GM10266 (cell line): ENCODE data around the gene FGD3.

ENCODE experiments used
- DNase-seq: peaks from one replicate; pipeline ENCODE4 v3.0.0; 2012; ENCODE audit errors: extremely low spot score
- CTCF ChIP-seq: IDR thresholded peaks from 2 replicates; pipeline ENCODE4 v1.5.1; 2012; ENCODE audit warnings: mild to moderate bottlenecking, low read depth; ENCODE audit not compliant: control insufficient read depth, insufficient read depth; ENCODE audit errors: missing control alignments

FGD3 gene

DNA sequence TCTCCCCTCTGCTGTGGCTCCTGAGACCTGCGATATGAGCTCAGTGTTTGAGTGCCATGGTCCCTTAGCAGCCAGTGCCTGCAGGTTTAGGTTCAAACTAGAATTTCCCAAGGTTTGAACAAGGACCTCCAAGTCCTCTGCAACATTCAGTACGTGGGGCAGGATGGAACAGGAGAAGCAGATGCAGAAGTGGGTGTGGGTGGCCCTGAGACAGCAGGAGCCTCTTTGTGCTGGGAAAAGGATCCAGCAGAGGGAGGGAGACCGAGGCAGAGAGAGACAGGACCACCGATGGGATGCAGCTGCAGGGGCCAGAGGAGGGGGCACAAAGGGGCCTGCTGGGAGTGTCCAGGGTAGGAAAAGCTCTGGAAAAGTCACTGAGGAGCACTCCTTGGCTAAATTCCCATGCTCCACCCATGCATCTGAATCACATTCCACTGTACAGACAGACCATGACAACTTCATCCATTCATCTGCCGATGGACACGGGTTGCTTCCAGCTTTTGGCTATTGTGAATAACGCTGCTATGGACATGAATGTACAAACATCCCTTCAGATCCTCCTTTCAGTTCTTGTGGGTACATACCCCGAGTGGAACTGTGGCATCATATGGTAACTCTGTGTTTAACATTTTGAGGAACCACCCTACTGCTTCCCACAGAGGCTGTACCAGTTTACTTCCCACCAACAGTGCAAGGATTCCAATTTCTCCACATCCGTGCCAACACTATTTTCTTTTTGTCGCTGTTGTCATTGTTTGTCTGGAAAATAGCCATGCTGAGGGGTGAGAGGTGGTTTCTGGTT, 84.5 kb downstream of the FGD3 start:
- TF ChIP-seq CTCF, result no peak
- DNase-seq, result no peak

GRCh38 chr9:93032545-93032944, 85.2 kb downstream of the FGD3 start:
- no peak for TF ChIP-seq CTCF

DNA sequence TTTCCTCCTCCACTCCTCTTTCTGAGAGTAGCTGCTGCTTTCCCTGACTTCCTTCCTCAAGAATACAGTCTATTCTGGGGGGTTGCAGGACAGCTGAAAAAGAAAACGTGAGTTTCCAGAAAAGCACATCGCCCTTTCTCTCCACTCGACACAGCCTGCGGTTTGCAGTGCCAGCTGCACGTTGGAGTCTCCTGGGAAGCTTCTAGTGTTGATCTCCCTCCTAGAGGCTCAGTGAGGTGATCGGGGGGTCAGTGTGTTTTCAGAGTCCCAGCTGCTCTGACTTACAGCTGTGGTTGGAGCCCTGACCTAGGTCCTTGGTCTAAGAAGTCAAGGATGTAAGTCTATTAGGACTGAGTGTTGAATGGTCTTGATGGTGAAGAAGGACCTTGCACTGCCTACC, 86.2 kb downstream of the FGD3 start:
- no peak for DNase-seq
- TF ChIP-seq CTCF, result no peak

More at GRCh38 chr9:93032545-93032944, 85.2 kb downstream of the FGD3 start:
- no peak for DNase-seq

DNA sequence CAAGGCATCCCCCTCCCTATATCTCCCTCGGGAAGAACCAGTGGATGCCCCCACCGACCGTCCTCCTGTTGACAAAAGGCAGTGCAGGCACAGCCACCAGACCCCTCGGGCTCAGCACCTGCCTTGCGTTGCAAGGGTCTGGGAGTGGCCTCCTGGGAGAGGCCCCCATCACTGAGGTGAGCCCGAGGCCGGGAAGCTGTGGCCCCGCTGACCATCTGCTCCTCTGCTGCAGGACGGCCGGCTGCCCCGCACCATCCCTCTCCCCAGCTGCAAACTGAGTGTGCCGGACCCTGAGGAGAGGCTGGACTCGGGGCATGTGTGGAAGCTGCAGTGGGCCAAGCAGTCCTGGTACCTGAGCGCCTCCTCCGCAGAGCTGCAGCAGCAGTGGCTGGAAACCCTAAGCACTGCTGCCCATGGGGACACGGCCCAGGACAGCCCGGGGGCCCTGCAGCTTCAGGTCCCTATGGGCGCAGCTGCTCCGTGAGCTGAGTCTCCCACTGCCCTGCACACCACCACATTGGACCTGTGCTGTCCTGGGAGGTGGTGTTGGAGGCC, 87.9 kb downstream of the FGD3 start:
- DNase-seq, result no peak
- TF ChIP-seq CTCF, result no peak

GRCh38 chr9:93035821-93036351, 88.6 kb downstream of the FGD3 start:
- no peak for DNase-seq
- no peak for TF ChIP-seq CTCF

DNA sequence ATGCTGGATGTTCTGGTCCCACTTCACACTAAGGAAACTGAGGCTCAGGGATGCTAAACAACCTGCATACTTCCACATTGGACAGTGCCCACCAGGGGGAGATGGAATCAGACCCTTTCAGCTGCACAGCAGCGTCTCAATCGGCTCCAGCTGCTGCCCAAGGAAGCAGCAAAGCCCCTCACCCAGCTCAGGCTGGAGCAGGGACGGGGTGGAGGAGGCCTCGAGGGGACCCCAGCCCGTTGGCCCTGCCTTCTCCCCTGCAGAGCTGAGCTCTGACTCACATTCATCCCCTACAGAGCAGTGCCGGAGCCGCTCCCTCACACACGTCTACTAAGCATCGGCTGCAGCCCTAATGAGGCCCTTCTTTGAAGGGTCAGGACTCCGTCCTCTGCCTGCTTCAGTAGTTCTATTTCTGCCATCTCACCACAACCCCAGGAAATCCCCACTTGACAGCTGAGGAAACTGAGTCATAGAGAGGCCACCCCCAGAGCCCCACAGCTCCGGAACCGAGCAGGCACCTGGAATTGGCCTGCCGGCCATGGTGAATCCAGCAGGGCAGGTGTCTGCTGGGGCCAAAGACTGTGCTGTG, 89.7 kb downstream of the FGD3 start:
- no peak for DNase-seq
- TF ChIP-seq CTCF, result no peak

GRCh38 chr9:93037476-93037971, 90.2 kb downstream of the FGD3 start:
- no peak for TF ChIP-seq CTCF
- DNase-seq, result no peak
